OCI-LY3 (cell line): Measurements from ENCODE around the gene ERBB2.

Experiments
- H2AFZ ChIP-seq: fragments of 200-600, 300-600 bp; shearing (Covaris generic); 2 replicates; pipeline ENCODE4 v1.6.0; 2014; ENCODE audit warnings: antibody characterized with exemption, low read depth, low read length
- H3K27ac ChIP-seq: fragments of 200-600, 300-600 bp; sonication (generic); 2 replicates; pipeline ENCODE4 v1.5.1; 2014; ENCODE audit warnings: mild to moderate bottlenecking, low read length, moderate library complexity, mixed read lengths
- H3K27me3 ChIP-seq: fragments of 200-600, 300-600 bp; sonication (generic); 2 replicates; pipeline ENCODE4 v1.6.1; 2014; ENCODE audit warnings: low read depth, low read length, mixed read lengths
- H3K36me3 ChIP-seq: fragments of 200-600, 300-600 bp; sonication (generic); replicated peaks from 2 replicates; pipeline ENCODE3; 2014; ENCODE audit warnings: low read depth, low read length, mixed read lengths
- H3K4me1 ChIP-seq: fragments of 300-600, 200-600 bp; sonication (generic); 2 replicates; pipeline ENCODE4 v1.6.1; 2014; ENCODE audit warnings: low read length, mixed read lengths
- H3K4me2 ChIP-seq: fragments of 200-600, 300-600 bp; sonication (generic); 2 replicates; pipeline ENCODE4 v1.6.1; 2014; ENCODE audit warnings: low read length, mixed read lengths
- H3K4me3 ChIP-seq: fragments of 300-600, 200-600 bp; sonication (generic); 2 replicates; pipeline ENCODE4 v1.5.1; 2014; ENCODE audit warnings: antibody characterized with exemption, mild to moderate bottlenecking, low read length, moderate library complexity
- H3K79me2 ChIP-seq: fragments of 300-600, 200-600 bp; shearing (Covaris generic); 2 replicates; pipeline ENCODE4 v1.6.1; 2014; ENCODE audit warnings: mild to moderate bottlenecking, low read length, mixed read lengths
- H3K9ac ChIP-seq: fragments of 300-600, 200-600 bp; shearing (Covaris generic); 2 replicates; pipeline ENCODE4 v1.6.0; 2014; ENCODE audit warnings: mild to moderate bottlenecking, low read length, moderate library complexity
- H3K9me3 ChIP-seq: fragments of 200-600, 300-600 bp; shearing (Covaris generic); 2 replicates; pipeline ENCODE4 v1.6.1; 2014; ENCODE audit warnings: low read length, mixed read lengths; ENCODE audit not compliant: insufficient read depth
- H4K20me1 ChIP-seq: fragments of 200-600, 300-600 bp; sonication (generic); 2 replicates; pipeline ENCODE4 v1.6.1; 2016; ENCODE audit warnings: low read length, mixed read lengths; ENCODE audit not compliant: insufficient read depth
- CTCF ChIP-seq: fragments of 200-600, 300-600 bp; sonication (generic); IDR thresholded peaks from 2 replicates; pipeline ENCODE4 v1.5.1; 2014; ENCODE audit warnings: antibody characterized with exemption, low read length, low read depth
- EZH2phosphoT487 ChIP-seq: fragments of 200-600 bp; shearing (Covaris generic); IDR thresholded peaks from 2 replicates; pipeline ENCODE4 v1.6.1; 2018; ENCODE audit warnings: antibody characterized with exemption, mixed run types, low read depth

Gene ERBB2

GRCh38 chr17:39736319-39737165 lies 36.7 kb downstream of the ERBB2 start:
- Histone ChIP-seq H3K27ac (no peak overlapping the region), H2AFZ (no peak overlapping the region), H3K4me1 (peaks cover 29% of the 10 kb centered on the region), H3K4me3 (no peak overlapping the region), H3K9ac (no peak overlapping the region), H3K79me2 (no peaks in the 10 kb centered on the region), H3K36me3 (no peaks in the 10 kb centered on the region), H3K9me3 (no peaks in the 10 kb centered on the region), H4K20me1 (no peaks in the 10 kb centered on the region), H3K4me2 (no peak overlapping the region), H3K27me3 (peaks cover 14% of the 10 kb centered on the region)
- no peak for TF ChIP-seq CTCF
- no peak for TF ChIP-seq EZH2phosphoT487

GRCh38 chr17:39737206-39737759 lies 37.4 kb downstream of the ERBB2 start:
- Histone ChIP-seq H3K9ac (peak overlapping the region; percentile 53), H3K27me3 (peaks cover 14% of the 10 kb centered on the region), H3K4me1 (peaks cover 29% of the 10 kb centered on the region), H3K36me3 (no peaks in the 10 kb centered on the region), H2AFZ (peak overlapping the region; percentile 78), H3K9me3 (no peaks in the 10 kb centered on the region), H3K4me3 (peak overlapping the region; percentile 79), H3K4me2 (peak overlapping the region; percentile 87), H3K79me2 (no peaks in the 10 kb centered on the region), H4K20me1 (no peaks in the 10 kb centered on the region), H3K27ac (no peak overlapping the region)
- TF ChIP-seq CTCF, result no peak
- TF ChIP-seq EZH2phosphoT487, result no peak

- Histone ChIP-seq H3K36me3 (no peaks in the 10 kb centered on the region), H3K4me1 (peaks cover 29% of the 10 kb centered on the region), H3K4me3 (peak within 1 kb of the TSS; percentile 79), H3K4me2 (peak within 1 kb of the TSS; percentile 87), H4K20me1 (no peaks in the 10 kb centered on the region), H3K9me3 (no peaks in the 10 kb centered on the region), H3K79me2 (no peaks in the 10 kb centered on the region), H3K9ac (peak within 1 kb of the TSS; percentile 53), H3K27me3 (peaks cover 14% of the 10 kb centered on the region), H2AFZ (peak within 1 kb of the TSS; percentile 78), H3K27ac (no peak within 1 kb of the TSS)
- no peak for TF ChIP-seq EZH2phosphoT487
- TF ChIP-seq CTCF, result no peak
Observed at GRCh38 chr17:39737760-39738567, 38.1 kb downstream of the ERBB2 start, which contains the start of gene GRB7. Gene GRB7 (plus strand): TSS chr17:39737938. CDS start chr17:39742302, 4,364 bp downstream.

GRCh38 chr17:39738568-39738901 lies 38.7 kb downstream of the ERBB2 start:
- Histone ChIP-seq H3K27me3 (peaks cover 14% of the 10 kb centered on the region), H3K4me3 (peak overlapping the region; percentile 79), H3K79me2 (no peaks in the 10 kb centered on the region), H3K36me3 (no peaks in the 10 kb centered on the region), H3K4me2 (peak overlapping the region; percentile 87), H3K9ac (peak overlapping the region; percentile 53), H3K4me1 (peaks cover 29% of the 10 kb centered on the region), H3K27ac (no peak overlapping the region), H3K9me3 (no peaks in the 10 kb centered on the region), H2AFZ (peak overlapping the region; percentile 52), H4K20me1 (no peaks in the 10 kb centered on the region)
- no peak for TF ChIP-seq CTCF
- TF ChIP-seq EZH2phosphoT487, result no peak
